T1000 (cell line): ENCODE results near the gene TNRC18.
"Not testable (repeated sequence)": the region's sequence is repeated elsewhere in the genome, so short reads cannot be mapped to it uniquely, and the experiment has no call there.

Experiments used
- DNase-seq: peaks from one replicate; lab custom pipeline; 2025; ENCODE audit warnings: mixed read lengths; lab: John Stamatoyannopoulos, UW

The TNRC18 gene

DNA sequence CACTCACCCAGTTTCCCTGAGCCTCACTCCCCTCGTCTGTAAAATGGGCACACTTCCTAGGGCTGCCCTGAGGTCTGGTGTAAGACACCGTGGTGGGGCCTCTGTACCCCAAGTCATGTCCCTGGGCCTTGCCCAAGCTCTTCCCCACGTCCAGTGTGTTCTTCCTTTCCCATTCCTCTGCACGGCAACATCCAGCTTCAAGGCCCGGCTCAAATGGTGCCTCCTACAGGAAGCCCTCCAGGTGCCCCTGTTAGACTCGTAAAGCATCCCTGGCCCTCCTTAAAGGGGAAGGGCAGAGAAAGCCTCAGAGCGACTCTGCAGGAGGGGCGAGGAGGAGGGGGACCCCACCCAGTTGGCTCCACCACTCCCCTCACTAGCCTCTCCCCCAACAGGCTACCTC lies 132.3 kb downstream of the TNRC18 start:
- DNase-seq, result no peak

DNA sequence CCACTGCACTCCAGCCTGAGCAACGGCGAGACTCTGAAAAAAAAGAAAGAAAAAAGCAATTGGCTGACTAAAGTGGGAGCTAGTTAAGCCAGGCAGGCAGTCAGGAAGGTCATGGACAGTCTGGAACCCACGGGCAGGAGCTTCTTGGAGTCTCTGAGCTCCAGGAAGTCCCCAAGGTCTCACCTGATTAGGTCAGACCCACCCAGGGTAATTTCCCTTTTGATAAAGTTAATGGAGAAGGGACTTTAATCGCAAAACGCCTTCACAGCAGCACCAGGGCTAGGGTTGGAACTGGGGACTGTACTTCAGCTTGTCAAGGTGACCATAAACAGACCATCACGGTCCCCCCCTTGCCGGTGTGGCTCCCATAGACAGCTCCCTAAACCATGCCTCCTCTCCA lies 134.3 kb downstream of the TNRC18 start:
- no peak for DNase-seq

DNA sequence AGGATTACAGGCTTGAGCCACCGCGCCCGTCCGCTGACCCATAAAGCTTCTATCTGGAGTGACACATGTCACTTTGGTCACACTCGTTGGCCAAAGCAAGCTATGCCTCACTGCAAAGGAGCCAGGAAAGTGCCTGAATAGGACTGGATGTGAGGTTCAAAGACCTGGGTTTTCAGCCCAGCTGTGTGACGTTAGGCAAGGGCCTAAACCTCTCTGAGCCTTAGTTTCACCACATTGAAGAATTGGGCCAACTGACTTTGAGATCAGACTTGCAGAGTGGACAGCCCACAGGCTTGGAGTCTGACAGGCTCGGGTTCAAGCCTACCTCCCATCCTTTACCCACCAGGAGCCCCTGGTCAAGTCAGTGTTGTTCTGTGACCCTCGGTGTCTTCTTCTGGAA lies 135.1 kb downstream of the TNRC18 start:
- not testable (repeated sequence) for DNase-seq

DNA sequence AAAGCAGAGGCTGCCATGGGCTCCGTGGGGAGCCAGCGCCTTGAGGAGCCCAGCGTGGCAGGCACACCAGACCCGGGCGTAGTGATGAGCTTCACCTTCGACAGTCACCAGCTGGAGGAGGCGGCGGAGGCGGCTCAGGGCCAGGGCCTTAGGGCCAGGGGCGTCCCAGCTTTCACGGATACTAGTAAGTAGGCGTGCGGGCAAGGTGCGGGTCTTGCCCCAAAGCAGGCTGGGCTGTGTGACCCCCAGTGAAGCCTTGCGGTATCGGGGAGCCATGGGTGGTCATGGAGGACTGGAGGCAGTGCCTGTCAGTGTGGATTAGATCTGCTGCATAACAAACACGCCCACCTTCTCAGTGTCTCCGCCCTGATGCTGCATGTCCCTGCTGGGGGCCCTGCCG lies 135.8 kb downstream of the TNRC18 start:
- DNase-seq, result no peak

DNA sequence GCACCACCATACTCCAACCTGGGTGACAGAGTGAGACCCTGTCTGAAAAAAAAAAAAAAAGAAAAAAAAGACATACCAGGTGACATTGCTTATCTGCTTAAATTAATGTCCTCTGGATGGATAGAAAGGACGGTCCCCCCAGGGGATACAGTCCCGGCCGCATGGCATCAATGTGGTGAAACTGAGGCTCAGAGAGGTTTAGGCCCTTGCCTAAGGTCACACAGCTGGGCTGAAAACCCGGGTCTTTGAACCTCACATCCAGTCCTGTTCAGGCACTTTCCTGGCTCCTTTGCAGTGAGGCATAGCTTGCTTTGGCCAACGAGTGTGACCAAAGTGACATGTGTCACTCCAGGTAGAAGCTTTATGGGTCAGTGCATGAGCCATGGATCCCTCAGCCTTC lies 136.3 kb downstream of the TNRC18 start:
- DNase-seq, result not testable (repeated sequence)

DNA sequence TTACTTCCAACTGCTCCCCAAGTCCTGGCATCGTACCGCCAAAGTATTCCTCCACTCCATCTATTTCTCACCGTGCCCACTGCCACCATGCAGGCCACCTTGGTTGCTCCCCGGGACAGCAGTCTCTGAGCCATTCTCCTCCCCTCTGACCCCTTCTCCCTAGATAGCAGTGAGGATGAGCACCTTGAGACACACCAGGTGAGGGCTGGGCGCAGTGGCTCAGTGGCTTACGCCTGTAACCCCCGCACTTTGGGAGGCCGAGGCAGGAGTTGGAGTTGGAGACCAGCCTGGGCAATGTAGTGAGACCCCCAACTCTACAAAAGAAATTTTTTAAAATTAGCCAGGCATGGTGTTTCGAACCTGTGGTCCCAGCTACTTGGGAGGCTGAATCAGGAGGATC lies 136.7 kb downstream of the TNRC18 start:
- no peak for DNase-seq

DNA sequence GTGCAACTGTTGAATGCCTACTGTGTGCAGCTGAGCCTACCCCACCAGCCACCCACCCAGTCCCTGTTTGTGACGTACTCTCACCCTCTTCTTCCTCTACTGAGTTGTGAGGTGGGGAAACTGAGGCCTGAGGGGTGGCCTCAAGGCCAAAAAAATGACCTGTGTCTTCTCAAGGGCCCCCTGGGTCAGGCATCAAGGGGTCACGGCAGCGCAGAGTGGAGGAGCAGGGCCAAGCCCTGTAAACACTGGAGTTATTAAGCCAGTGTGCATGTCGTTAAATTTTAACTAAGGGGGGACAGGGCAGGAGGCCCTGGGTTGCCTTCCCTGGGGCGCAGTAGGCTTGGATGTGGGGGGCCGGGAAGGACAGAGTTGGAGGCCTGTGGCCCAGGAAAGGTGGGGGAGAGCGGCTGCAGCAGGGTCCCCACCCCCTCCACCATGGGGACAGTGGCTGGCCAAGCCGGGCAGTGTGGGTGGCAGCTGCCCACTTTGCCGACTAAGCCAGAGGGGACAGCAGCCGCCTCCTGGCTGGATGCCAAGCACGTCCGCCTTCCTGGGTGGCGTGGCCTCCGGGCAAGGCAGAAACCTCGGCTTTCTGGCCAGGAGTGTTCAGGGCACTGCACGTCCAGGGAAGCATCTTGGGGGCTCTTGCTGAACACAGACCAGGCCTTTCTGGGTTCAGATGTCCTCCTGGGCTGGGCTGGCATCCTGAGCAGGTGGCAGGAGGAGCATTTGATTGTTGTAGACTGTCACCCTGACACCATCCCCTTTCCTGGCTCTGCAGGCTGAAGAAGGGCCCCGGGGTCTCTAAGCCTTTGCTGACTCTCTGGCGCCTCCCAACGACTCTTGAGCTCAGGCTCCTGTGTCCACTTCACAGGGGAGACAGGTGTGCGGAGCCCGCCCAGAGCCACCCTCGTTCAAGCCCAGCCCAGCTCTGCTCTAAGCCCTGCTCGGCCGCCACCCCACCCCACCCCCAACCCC lies 139.0 kb downstream of the TNRC18 start:
- DNase-seq, result no peak

DNA sequence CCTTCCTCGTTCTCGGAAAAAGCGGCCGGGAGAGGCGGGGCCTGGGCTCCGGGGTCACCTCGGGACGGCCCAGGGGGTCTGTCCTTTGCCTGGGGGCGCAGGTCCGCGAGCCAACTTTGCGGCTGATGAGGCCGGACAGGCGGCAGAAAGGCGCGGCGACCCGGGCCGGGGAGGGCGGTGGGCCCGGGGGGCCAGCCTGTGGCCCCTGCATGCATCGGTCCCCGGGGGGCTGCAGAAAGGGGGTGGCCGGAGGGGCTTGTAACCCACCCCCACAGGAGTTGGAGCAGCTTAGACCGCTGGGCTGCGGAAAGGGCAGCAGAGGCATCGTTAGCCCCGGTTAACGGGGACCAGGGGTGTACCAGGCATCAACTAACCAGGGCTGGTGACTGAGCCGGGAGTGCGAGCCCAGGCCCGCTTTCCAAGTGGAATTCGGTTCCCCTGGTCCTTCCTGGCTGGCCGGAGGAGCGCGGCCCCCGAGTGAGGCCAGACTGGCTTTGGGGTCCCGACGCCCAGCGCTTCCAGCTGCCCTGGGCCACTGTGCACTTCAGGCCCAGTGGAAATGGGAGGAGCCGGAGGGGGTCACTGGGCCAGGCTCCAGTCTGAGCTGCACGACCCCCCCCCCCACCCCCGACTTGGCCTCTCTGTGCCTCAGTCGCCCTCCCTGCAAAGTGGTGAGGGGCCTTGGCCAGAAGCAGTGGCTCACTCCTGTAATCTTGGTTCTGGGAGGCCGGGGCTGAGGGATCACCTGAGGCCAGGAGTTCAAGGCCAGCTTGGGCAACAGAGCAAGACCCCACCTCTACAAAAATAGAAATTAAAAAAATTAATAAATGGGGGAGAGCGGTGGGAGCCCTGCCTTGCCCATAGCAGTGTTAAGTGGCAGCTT lies 140.0 kb downstream of the TNRC18 start:
- DNase-seq, result no peak

DNA sequence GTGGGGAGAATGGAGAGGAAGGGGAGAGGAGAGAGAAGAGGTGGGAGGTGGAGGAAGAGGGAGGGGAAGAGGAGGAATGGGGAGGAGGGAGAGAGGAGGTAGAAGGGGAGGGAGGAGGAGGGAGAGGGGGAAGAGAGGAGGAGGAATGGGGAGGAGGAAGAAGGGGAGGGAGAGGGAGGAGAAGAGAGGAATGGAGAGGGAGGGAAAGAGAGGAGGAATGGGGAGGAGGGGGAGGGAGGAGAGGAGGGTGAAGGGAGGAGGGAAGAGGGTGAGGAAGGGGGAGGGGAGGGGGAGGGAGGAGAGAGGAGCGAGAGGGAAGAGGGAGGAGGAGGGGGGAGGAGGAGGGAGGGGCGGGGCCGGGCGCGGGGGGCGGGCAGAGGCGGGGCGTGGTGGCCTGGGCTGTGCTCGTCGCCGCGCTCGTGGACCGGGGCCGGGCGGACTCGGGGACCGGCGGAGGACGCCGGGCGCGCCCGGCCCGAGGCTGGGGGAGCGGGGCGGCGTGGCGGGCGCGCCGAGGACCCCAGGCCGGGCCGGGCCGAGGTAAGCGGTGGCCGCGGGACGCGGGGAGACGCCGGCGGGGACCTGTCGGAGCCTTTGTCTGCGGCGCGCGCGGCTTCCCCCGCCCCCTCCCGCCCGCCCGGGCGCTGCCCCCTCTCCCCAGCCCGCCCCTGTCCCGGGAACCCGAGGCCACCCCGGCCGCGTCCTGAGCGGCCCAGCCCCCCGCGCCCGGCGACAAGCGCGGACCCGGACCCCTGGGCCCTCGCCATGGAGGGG lies 140.9 kb downstream of the TNRC18 start, which contains the start of gene SLC29A4:
TSS of gene SLC29A4 (plus strand) at position 401 of the 774 bp plus-strand sequence. CDS start 4,874 bp downstream, outside the sequence.
- DNase-seq, result no peak

DNA sequence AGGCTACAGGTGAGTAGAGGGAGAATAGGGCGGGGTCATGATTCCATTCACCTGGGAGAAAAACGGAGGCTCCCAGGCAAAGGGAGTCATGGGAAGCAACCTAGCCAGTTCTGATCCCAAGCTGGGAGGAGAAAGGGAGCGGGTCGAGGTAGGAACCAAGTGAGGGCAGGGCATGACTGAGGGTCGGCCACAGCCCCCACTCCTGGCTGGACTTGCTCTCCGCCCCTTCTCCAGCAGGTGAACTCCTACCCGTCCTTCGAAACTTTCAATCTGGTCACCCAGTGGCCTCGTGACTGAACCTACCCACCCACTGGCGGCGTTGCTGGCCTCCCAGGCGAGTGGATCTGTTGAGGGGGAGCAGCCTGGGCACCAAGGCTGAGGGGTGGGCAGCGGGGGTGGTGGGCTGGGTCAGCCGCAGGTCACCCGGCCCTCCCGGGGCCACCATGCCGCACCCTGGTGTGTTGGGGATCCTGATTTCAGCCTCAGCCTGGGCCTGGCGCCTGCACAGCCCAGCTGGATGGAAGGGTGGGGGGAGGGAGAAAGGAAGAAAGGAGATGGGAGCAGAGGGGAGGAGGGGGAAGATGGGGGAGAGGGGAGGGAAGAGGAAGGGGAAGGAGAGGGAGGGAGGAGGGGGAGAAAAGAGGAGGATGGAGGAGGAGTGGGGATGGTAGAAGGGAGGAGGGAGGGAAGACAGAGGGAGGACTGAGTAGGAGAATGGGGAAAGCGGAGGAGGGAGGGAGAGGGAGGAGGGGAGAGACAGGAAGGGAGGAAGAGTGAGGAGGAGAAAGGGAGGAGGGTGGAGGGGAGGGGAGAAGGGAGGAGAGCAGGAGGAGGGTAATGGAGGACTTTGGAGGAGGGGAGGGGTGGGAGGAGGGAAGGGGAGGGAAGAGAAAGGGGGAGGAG lies 141.8 kb downstream of the TNRC18 start:
- not testable (repeated sequence) for DNase-seq

DNA sequence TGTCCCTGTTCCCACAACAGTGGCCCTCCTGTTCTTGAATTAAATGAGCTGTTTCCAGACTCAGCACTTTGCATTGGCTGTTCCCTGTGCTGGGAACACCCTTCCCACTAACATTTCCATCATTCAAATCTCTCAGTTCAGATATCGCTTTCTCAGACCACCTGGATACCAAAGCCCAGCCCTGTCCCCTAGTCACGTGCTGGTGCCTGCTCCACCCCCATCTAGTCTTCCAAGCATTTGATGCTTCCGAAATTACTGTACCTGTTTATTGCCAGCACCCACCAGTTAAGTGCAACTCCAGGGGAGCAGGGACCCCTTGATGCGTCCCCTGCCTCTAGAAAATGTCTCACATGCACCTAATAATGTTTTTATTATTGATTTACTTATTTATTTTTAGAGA lies 143.9 kb downstream of the TNRC18 start:
- DNase-seq, result no peak

DNA sequence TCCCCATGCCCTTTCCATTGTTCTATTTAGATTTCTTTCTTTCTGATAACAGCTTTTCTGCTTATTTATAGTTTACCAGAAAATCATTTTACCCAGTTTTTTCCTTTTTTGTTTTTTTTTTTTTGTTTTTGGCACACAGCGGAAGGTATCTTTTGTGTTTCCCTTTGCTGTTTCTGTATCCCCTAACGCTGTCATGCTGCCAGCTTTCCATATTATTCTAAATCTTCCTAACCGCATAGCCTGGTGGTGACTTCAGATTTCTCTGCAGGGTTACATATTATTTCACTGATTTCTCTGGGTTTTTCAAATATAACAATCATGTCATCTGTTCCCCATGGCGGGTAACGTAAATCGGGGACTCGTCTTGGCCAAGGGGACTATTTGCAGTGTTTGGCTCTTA lies 144.9 kb downstream of the TNRC18 start:
- DNase-seq, result no peak

DNA sequence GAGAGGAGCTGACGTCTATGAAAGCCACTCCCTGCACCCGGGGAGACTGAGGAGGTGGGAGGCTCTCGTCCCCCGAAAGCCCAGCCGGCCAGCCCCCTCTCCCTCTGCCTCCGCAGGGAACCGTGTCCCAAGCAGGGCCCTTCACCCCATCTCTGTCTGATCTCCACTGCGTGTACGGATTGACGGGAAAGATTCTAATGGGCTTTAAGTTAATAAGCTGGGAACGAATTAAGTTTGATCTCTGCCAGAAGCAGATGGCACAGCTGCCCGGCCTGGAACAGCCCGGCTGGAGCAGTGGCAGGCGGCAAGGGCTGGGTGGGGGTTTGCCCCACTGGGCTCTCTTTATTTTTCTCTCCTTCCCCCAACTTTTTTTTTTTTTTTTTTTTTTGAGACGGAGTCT lies 147.0 kb downstream of the TNRC18 start:
- no peak for DNase-seq

DNA sequence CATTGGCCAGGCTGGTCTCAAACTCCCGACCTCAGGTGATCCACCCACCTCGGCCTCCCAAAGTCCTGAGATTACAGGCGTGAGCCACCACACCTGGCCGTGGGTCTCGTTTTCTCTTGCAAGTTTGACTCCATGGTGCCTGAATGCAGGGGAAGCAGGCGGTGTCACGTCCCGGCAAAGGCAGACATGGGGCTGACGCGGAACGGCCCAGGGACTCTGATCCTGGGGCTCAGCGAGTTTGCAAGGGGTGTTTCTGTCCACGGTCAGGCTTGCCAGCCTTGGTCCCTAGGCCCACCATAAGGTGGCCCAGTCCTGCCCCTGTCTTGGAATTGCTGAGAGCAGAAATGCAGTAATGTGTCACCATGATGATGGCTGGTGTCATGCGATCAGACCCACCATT lies 147.5 kb downstream of the TNRC18 start:
- DNase-seq, result not testable (repeated sequence)

DNA sequence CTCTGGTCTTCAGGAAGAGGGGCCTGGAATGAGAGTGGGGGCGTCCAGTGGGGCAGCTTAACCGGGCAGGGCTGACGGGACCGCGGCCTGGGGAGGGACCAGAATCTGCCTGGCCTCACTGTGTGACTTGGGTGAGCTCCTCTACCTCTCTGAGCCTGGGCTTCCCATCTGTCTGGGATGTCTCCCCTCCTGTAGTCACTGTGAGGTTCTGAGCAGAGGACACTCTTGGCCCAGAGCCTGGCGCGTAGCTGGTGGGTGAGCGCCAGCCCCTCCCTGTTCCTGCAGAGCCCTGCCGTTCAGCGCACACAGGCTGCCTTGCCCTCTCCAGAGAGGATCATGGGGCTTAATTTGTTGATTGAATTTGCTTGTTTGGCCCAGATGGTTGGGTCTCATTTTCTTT lies 148.1 kb downstream of the TNRC18 start:
- not testable (repeated sequence) for DNase-seq

DNA sequence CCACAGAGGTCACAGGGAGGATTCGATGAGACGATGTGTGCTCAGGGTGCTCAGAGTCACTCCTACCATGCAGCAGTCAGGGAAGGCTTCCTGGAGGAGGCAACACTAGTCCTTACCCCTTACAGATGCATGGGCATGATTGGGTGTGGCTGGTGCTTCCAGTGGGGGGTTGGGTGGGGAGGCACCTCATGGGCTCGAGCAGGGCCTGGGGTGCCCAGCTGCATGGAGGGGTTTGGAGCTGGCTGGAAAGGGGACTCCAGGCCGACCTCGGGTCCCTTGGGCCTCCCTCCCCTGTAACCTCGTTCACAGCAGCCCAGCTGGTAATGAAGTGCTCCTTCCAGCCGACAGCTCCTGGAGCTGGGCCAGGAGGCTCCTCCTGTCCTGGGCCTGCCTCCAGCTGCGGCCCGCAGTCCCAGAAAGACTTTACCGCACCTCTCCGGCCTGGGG lies 148.6 kb downstream of the TNRC18 start:
- DNase-seq, result not testable (repeated sequence)

DNA sequence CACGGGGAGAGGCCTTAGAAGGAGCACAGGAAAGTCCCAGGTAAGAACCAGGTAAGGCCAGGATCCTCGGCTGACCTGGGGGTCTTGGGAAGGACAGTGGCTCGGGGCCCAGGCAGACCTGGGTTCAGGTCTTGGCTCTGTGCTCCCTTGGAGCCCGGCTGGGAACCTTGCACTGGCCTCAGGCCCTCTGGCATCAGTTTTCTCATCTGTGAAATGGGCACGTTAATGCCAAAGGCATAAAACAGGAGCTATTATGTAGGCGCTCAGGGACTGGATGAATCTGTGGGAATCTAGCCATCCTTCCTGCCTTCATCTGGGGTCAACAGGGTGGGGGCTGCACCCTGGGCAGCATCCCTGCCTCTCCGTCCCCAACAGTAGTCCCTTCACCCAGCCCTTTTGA lies 149.2 kb downstream of the TNRC18 start:
- DNase-seq, result no peak

DNA sequence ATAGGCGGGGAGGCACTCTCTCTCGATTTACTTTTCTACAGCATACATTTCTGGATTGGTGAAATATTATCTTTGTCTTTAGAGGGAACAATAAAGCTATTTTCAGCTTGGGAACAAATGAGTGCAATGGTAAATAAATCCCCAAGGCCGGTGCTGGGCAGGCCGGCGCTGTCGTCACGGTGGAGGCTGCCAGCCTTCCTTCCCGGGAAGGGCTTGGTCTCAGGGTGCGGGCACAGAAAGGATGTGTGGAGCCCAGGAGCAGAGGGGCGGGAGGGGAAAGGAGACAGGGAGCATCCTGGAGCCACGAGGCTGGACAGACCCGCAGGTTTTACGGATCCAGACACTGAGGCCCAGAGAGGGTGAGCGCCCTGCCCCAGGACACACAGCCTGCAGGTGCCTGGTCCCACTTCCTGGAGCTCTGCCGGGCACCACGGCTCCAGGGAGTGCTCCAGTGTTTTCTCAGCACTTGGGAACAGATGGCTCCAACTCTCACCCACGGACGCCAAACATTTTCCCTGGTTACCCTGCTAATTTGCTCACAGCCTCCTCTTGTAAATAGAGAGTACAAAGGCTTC lies 149.7 kb downstream of the TNRC18 start:
- not testable (repeated sequence) for DNase-seq

DNA sequence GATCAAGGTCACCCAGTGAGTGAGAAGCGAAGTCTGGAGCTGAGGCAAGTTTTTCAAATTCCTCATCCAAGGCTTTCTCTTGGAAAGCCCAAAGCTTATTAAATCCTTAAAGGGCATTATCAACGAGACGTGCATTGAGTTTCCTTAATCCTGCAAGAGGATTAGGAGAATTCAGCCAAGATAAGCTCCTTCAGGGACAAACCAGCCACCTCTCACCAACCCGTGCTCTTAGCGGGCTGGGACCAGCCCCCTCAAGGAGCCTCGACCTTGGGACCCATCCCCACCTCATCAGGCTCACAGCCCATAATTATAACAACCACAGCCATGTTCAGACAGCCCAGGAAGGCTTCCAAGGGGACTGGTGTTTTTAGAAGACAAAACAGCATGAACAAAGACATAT lies 152.8 kb downstream of the TNRC18 start:
- no peak for DNase-seq

DNA sequence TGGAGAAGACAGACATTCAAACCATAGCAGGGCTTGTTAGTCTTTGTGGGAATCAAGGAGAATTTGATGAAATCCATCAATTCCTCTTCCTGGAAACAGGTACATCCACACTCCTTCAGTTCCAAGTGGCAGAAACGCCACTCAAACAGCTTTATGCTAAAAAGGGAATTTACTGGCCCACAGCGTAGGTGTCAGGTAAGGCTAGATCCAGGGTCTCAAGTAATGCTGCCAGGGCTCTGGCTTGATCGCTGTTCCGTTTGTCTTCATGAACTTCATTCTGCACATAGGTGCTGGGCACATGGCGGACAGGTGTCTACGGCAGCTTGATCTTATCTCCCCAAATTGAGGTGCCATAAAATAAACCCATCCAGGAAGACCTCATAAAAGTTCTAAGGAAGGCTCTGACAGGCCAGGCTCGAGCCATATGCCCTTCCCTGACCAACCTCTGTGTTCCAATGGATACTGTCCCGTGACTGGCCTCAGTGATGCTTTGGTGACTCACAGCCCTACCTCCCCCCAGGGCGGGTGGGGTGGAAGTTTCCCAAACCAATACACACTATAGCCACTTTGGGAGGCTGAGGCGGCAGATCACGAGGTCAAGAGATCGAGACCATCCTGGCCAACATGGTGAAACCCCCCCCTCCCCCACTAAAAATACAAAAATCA lies 153.5 kb downstream of the TNRC18 start:
- DNase-seq, result not testable (repeated sequence)
